ENCODE results near the gene GSAP. TPM values are rescaled to one million over a fixed set of nuclear protein-coding genes. Genes with fewer than 3 reads are reported as not detected.
A peak's percentile ranks its signal among the peaks of the same experiment; 100 is the strongest.

The GSAP gene
- total RNA-seq, 1 experiment from 2014 or later: 25.7 TPM

DNA sequence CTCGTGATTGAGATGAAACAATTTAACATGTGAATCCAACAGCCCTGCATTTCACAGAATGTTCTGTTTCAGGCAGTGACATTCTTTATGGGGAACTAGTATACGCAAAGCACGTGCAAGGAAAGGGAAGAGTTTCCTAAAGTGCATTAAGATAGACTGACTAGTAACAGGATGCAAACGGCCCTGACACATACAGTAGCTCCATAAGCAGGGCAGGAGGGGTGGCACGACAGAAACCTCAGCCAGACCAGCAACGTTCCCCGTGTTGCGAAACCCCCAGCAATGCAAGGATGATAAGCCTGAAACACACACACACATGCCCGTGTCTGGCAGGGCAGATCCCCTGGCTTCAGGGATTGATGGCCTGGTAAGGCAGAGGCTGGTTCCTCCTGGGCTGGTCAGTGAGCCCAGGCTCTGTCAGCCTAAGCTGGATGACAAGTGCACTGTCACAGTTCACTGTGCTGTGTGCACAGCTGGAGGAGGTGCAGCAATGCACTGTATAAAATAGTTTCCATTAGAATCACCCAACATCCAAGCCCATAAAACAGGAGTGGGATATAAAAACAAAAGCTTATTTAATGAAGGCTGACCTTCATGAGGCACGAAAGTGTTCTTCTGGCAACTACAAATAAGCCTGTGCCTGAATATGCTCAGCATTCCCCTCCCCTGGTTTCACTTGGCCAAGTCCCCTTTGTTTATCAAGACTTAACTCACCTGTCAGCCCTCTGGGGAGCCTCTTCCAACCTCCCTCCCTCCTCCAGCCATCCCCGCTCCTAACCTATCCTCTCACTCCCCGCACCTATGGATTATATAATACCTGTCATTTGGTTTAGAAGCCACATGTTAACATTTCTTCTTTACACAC, 88.8 kb downstream of the GSAP start:
- no peaks in the 10 kb centered on the region for H3K9me3 ChIP-seq
- Mint-ChIP-seq H3K9me3 (ENCODE audit: unreplicated experiment) (no peaks in the 10 kb centered on the region), H3K4me1 (ENCODE audit: low read depth, unreplicated experiment) (peaks cover 16% of the 10 kb centered on the region), H3K27ac (ENCODE audit: unreplicated experiment) (peak overlapping the region; percentile 66), H3K36me3 (ENCODE audit: insufficient read depth, unreplicated experiment) (peaks cover 12% of the 10 kb centered on the region), H3K4me3 (ENCODE audit: unreplicated experiment) (no peak overlapping the region), H3K27me3 (ENCODE audit: insufficient read depth, unreplicated experiment) (no peaks in the 10 kb centered on the region)
- no peaks in the 10 kb centered on the region for H3K36me3 ChIP-seq (ENCODE audit: control insufficient read depth, insufficient read depth, low read length)
- ChIA-PET POLR2A (no interaction called here), CTCF (no interaction called here)
- no peak overlapping the region for H3K4me3 ChIP-seq (ENCODE audit: low read depth, low read length)
- BruUV-seq (replicated peaks): no TSS peak
- no peaks in the 10 kb centered on the region for H3K27me3 ChIP-seq (replicated peaks; ENCODE audit: control insufficient read depth, insufficient read depth, low read length)
- DNase-seq: peak; percentile 88 to 89
- H3K4me1 ChIP-seq: peaks cover 20% of the 10 kb centered on the region
- intact Hi-C loops (cut with micrococcal nuclease; ENCODE audit: unreplicated experiment): loop anchor here (2.0 kb wide), 1 partner anchor 80 kb away; no protein-coding TSS in a partner anchor
- TF ChIP-seq, protein P1, sequence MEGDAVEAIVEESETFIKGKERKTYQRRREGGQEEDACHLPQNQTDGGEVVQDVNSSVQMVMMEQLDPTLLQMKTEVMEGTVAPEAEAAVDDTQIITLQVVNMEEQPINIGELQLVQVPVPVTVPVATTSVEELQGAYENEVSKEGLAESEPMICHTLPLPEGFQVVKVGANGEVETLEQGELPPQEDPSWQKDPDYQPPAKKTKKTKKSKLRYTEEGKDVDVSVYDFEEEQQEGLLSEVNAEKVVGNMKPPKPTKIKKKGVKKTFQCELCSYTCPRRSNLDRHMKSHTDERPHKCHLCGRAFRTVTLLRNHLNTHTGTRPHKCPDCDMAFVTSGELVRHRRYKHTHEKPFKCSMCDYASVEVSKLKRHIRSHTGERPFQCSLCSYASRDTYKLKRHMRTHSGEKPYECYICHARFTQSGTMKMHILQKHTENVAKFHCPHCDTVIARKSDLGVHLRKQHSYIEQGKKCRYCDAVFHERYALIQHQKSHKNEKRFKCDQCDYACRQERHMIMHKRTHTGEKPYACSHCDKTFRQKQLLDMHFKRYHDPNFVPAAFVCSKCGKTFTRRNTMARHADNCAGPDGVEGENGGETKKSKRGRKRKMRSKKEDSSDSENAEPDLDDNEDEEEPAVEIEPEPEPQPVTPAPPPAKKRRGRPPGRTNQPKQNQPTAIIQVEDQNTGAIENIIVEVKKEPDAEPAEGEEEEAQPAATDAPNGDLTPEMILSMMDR (IDR thresholded peaks at IDR 0.05; ENCODE audit: insufficient read depth in 1 of 2, low read depth in 1 of 2, low read length in 1 of 2, severe bottlenecking in 1 of 2, unreplicated experiment in 1 of 2): no peak

GRCh38 chr7:77326131-77326530, 90.0 kb downstream of the GSAP start:
- BruUV-seq (replicated peaks): no TSS peak

GRCh38 chr7:77321300-77321699, 94.8 kb downstream of the GSAP start:
- peaks cover 7% of the 10 kb centered on the region for H3K4me1 ChIP-seq
- H3K27me3 Mint-ChIP-seq (ENCODE audit: insufficient read depth, unreplicated experiment): no peaks in the 10 kb centered on the region
- DNase-seq: no peak
- H3K4me3 ChIP-seq (ENCODE audit: low read depth, low read length): no peak overlapping the region
- H3K4me1 Mint-ChIP-seq (ENCODE audit: low read depth, unreplicated experiment): no peaks in the 10 kb centered on the region
- peaks cover 5% of the 10 kb centered on the region for H3K36me3 Mint-ChIP-seq (ENCODE audit: insufficient read depth, unreplicated experiment)
- H3K4me3 Mint-ChIP-seq (ENCODE audit: unreplicated experiment): no peak overlapping the region
- H3K9me3 Mint-ChIP-seq (ENCODE audit: unreplicated experiment): no peaks in the 10 kb centered on the region
- TF ChIP-seq, protein P1 (IDR thresholded peaks at IDR 0.05; ENCODE audit: insufficient read depth in 1 of 2, low read depth in 1 of 2, low read length in 1 of 2, severe bottlenecking in 1 of 2, unreplicated experiment in 1 of 2): no peak
- no peak overlapping the region for H3K27ac Mint-ChIP-seq (ENCODE audit: unreplicated experiment)
- no peaks in the 10 kb centered on the region for H3K36me3 ChIP-seq (ENCODE audit: control insufficient read depth, insufficient read depth, low read length)
- CTCF ChIA-PET: interaction anchor here (0.6 to 1.5 kb wide), 2 partner anchors 11 to 56 kb away, joined by 3 to 11 read pairs; no protein-coding TSS in a partner anchor
- intact Hi-C loops (cut with micrococcal nuclease; ENCODE audit: unreplicated experiment): no loop called here
- POLR2A ChIA-PET: no interaction called here
- H3K27me3 ChIP-seq (replicated peaks; ENCODE audit: control insufficient read depth, insufficient read depth, low read length): no peaks in the 10 kb centered on the region
- no peaks in the 10 kb centered on the region for H3K9me3 ChIP-seq
- no TSS peak for BruUV-seq (replicated peaks)

More at GRCh38 chr7:77326131-77326530, 90.0 kb downstream of the GSAP start:
- no peaks in the 10 kb centered on the region for H3K9me3 Mint-ChIP-seq (ENCODE audit: unreplicated experiment)
- ChIA-PET POLR2A (no interaction called here), CTCF (no interaction called here)
- peaks cover 20% of the 10 kb centered on the region for H3K4me1 ChIP-seq
- no peak overlapping the region for H3K4me3 Mint-ChIP-seq (ENCODE audit: unreplicated experiment)
- no peaks in the 10 kb centered on the region for H3K9me3 ChIP-seq
- H3K36me3 ChIP-seq (ENCODE audit: control insufficient read depth, insufficient read depth, low read length): no peaks in the 10 kb centered on the region
- no peaks in the 10 kb centered on the region for H3K27me3 ChIP-seq (replicated peaks; ENCODE audit: control insufficient read depth, insufficient read depth, low read length)
- no peak for DNase-seq
- peaks cover 16% of the 10 kb centered on the region for H3K4me1 Mint-ChIP-seq (ENCODE audit: low read depth, unreplicated experiment)
- TF ChIP-seq, protein P1 (IDR thresholded peaks at IDR 0.05; ENCODE audit: insufficient read depth in 1 of 2, low read depth in 1 of 2, low read length in 1 of 2, severe bottlenecking in 1 of 2, unreplicated experiment in 1 of 2): no peak
- intact Hi-C loops (cut with micrococcal nuclease; ENCODE audit: unreplicated experiment): loop anchor here (2.0 kb wide), 1 partner anchor 79 kb away; no protein-coding TSS in a partner anchor
- no peaks in the 10 kb centered on the region for H3K27me3 Mint-ChIP-seq (ENCODE audit: insufficient read depth, unreplicated experiment)
- H3K36me3 Mint-ChIP-seq (ENCODE audit: insufficient read depth, unreplicated experiment): peaks cover 5% of the 10 kb centered on the region
- H3K27ac Mint-ChIP-seq (ENCODE audit: unreplicated experiment): no peak overlapping the region
- no peak overlapping the region for H3K4me3 ChIP-seq (ENCODE audit: low read depth, low read length)

Measured in Caco-2 (cell line).